Stimulated activated CD4-positive, alpha-beta T cell treated with anti-CD3 and anti-CD28 coated beads, Interleukin-1b, Interleukin-23, amount 100 ng/mL, for 1 hour (primary cell): ENCODE results near the gene RNPEPL1.
"Not testable (repeated sequence)": the region's sequence is repeated elsewhere in the genome, so short reads cannot be mapped to it uniquely, and the experiment has no call there.

Source experiments
- DNase-seq, 2 donors: peaks; one replicate each; pipeline ENCODE4 v3.0.0-alpha.2; 2020; ENCODE audit warnings: low read depth in 2 of 2

RNPEPL1 gene

GRCh38 chr2:240567872-240568677, at the start of gene RNPEPL1:
Gene RNPEPL1 (plus strand): TSS chr2:240568484. CDS start chr2:240568587, 103 bp downstream.
- DNase-seq: no peak

- DNase-seq: no peak
These were observed 49.3 kb upstream of the RNPEPL1 start for GRCh38 chr2:240518981-240519380.

GRCh38 chr2:240519396-240520129, 48.7 kb upstream of the RNPEPL1 start:
- DNase-seq: no peak

- no peak for DNase-seq
These were observed 47.9 kb upstream of the RNPEPL1 start for GRCh38 chr2:240520130-240520973.

GRCh38 chr2:240520974-240521350, 47.3 kb upstream of the RNPEPL1 start:
- DNase-seq: no peak

- DNase-seq: not testable (repeated sequence)
These were observed 46.4 kb upstream of the RNPEPL1 start for GRCh38 chr2:240521885-240522284.

GRCh38 chr2:240522406-240522805, 45.9 kb upstream of the RNPEPL1 start:
- no peak for DNase-seq

GRCh38 chr2:240523451-240524281, 44.6 kb upstream of the RNPEPL1 start:
- DNase-seq: no peak

- no peak for DNase-seq
These were observed 43.1 kb upstream of the RNPEPL1 start for GRCh38 chr2:240524963-240525718.

GRCh38 chr2:240525802-240526201, 42.5 kb upstream of the RNPEPL1 start:
- DNase-seq: no peak

- DNase-seq: no peak
These were observed 41.8 kb upstream of the RNPEPL1 start for GRCh38 chr2:240526521-240526920.

GRCh38 chr2:240527153-240527750, 41.0 kb upstream of the RNPEPL1 start:
- no peak for DNase-seq

- no peak for DNase-seq
These were observed 39.8 kb upstream of the RNPEPL1 start for GRCh38 chr2:240528406-240529040.

GRCh38 chr2:240529344-240529999, 38.8 kb upstream of the RNPEPL1 start:
- no peak for DNase-seq

GRCh38 chr2:240530181-240530580, 38.1 kb upstream of the RNPEPL1 start:
- no peak for DNase-seq

GRCh38 chr2:240531038-240531437, 37.2 kb upstream of the RNPEPL1 start:
- no peak for DNase-seq

GRCh38 chr2:240532031-240532775, 36.1 kb upstream of the RNPEPL1 start:
- DNase-seq: no peak

GRCh38 chr2:240538031-240538780, 30.1 kb upstream of the RNPEPL1 start:
- no peak for DNase-seq
